Astrocyte of the hippocampus (primary cell): Measurements from ENCODE around the gene PHTF1.

Source experiments
- DNase-seq: peaks from one replicate; pipeline ENCODE4 v3.0.0; 2011; ENCODE audit warnings: low read depth, low spot score

PHTF1 gene

GRCh38 chr1:113665071-113665470 is 94.2 kb downstream of the PHTF1 start:
- no peak for DNase-seq

- DNase-seq = no peak
These were observed 95.9 kb downstream of the PHTF1 start for GRCh38 chr1:113663165-113663951.

- no peak for DNase-seq
These were observed 97.2 kb downstream of the PHTF1 start for GRCh38 chr1:113662101-113662500.

- DNase-seq = peak; percentile 29
These were observed 99.2 kb downstream of the PHTF1 start for GRCh38 chr1:113660088-113660487.

GRCh38 chr1:113659556-113659955 is 99.7 kb downstream of the PHTF1 start:
- DNase-seq = peak; percentile 35

- DNase-seq = peak; percentile 44
These were observed 100.3 kb downstream of the PHTF1 start for GRCh38 chr1:113659035-113659434.

- no peak for DNase-seq
These were observed 101.7 kb downstream of the PHTF1 start for GRCh38 chr1:113657556-113658063.

GRCh38 chr1:113657126-113657525 is 102.2 kb downstream of the PHTF1 start:
- DNase-seq = no peak

GRCh38 chr1:113654883-113655282 is 104.4 kb downstream of the PHTF1 start:
- DNase-seq = no peak

- no peak for DNase-seq
These were observed 105.5 kb downstream of the PHTF1 start for GRCh38 chr1:113653741-113654140.

GRCh38 chr1:113652771-113653170 is 106.5 kb downstream of the PHTF1 start:
- peak; percentile 20 for DNase-seq

GRCh38 chr1:113648478-113648877 is 110.8 kb downstream of the PHTF1 start:
- DNase-seq = no peak

GRCh38 chr1:113647164-113647563 is 112.1 kb downstream of the PHTF1 start:
- peak; percentile 49 for DNase-seq
